Esophagus squamous epithelium (tissue), 4 donors: ENCODE data around the gene DCAF5.

Experiments used
- POLR2A ChIP-seq, 4 donors: fragments of 450-650 bp; IDR thresholded peaks; one replicate each; pipeline ENCODE4 v1.6.1; 2017; ENCODE audit warnings: antibody characterized with exemption in 4 of 4, mild to moderate bottlenecking in 4 of 4, moderate library complexity in 3 of 4
- TF ChIP-seq, protein P1 (sequence below), 6 experiments: fragments of 450-650 bp in 4 of 6; fragments of 200-600 bp in 2 of 6; sonication (generic) in 2 of 6; IDR thresholded peaks; one replicate each; pipeline ENCODE4 v1.5.1; 2016 to 2019; ENCODE audit warnings: antibody characterized with exemption in 6 of 6, mild to moderate bottlenecking in 4 of 6, moderate library complexity in 4 of 6

DNA sequence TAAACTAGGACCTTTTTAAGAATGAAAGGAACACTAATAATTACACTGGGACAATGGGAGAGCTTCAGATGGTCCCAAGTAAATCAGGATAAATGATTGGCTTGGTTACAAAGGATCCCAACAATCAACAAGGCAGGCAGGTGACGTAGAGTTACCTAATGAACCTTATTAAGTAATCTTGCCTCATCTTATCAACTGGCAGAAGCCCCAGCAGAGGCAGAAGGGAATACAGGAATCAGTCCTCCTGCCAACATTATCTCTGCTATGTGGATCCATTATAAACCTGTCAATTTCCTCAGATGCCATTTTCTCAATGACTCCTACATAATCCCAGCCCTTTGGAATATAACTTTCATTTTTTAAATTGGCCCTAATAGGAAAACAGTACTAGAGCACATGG, 11.4 kb downstream of the DCAF5 start:
- TF ChIP-seq, protein P1, sequence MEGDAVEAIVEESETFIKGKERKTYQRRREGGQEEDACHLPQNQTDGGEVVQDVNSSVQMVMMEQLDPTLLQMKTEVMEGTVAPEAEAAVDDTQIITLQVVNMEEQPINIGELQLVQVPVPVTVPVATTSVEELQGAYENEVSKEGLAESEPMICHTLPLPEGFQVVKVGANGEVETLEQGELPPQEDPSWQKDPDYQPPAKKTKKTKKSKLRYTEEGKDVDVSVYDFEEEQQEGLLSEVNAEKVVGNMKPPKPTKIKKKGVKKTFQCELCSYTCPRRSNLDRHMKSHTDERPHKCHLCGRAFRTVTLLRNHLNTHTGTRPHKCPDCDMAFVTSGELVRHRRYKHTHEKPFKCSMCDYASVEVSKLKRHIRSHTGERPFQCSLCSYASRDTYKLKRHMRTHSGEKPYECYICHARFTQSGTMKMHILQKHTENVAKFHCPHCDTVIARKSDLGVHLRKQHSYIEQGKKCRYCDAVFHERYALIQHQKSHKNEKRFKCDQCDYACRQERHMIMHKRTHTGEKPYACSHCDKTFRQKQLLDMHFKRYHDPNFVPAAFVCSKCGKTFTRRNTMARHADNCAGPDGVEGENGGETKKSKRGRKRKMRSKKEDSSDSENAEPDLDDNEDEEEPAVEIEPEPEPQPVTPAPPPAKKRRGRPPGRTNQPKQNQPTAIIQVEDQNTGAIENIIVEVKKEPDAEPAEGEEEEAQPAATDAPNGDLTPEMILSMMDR (IDR thresholded peaks at IDR 0.05): no peak
- TF ChIP-seq POLR2A (IDR thresholded peaks at IDR 0.05): no peak
